ENCODE measurements around the gene WDFY4.

WDFY4 gene

DNA sequence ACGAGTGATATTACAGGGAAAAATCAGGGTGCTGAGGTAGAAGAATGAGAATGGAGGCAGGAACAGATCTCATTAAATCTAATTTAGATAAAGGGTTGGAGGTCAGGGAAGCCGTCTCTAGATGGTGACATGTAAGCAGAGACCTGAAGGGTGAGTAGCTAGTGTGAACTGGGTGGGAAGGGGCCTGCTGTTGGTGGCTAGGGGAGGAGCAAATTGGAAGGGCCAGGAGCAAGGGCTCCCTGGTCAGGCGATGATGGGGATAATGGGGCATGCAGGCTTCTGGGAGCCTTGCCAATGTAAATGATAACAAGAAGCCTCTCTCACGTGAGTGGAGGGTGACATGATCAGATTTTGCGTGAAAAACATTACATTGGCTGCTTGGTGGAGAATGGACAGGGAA is 76.3 kb downstream of the WDFY4 start:
- Histone ChIP-seq H3K4me1 (ENCODE audit: control insufficient read depth, insufficient read depth, low read depth, low read length) (no peaks in the 10 kb centered on the region), H2BK12ac (ENCODE audit: low read length in 2 of 2) (no peak overlapping the region), H2AFZ (ENCODE audit: low read depth, low read length) (no peak overlapping the region), H3K27ac (ENCODE audit: low read length, poor library complexity, severe bottlenecking) (no peak overlapping the region), H3K27me3 (ENCODE audit: control insufficient read depth in 1 of 2, insufficient read depth in 1 of 2, low read length in 2 of 2) (peaks cover 15 to 67% of the 10 kb centered on the region in 2 experiments), H4K8ac (ENCODE audit: low read length) (no peak overlapping the region), H2BK5ac (ENCODE audit: low read depth, low read length, poor library complexity, severe bottlenecking) (no peak overlapping the region), H3K14ac (ENCODE audit: low read length in 2 of 2) (no peak overlapping the region), H3K23ac (ENCODE audit: low read length in 2 of 2) (no peak overlapping the region), H3K9ac (ENCODE audit: low read length) (no peak overlapping the region), H3K36me3 (ENCODE audit: control insufficient read depth in 1 of 2, insufficient read depth in 2 of 2, low read depth in 1 of 2, low read length in 2 of 2) (no peaks in the 10 kb centered on the region), H2AK5ac (ENCODE audit: low read length, severe bottlenecking) (no peak overlapping the region), H2BK15ac (ENCODE audit: low read depth, poor library complexity, severe bottlenecking) (no peak overlapping the region), H3K9me3 (ENCODE audit: control insufficient read depth, low read length) (no peaks in the 10 kb centered on the region), H3K4me2 (ENCODE audit: low read length, poor library complexity, severe bottlenecking) (no peak overlapping the region), H2BK120ac (ENCODE audit: low read depth, low read length) (no peak overlapping the region), H3K4ac (ENCODE audit: low read depth in 1 of 2, low read length in 2 of 2) (no peak overlapping the region), H3K79me1 (replicated peaks; ENCODE audit: low read length, poor library complexity, severe bottlenecking) (no peaks in the 10 kb centered on the region), H3K18ac (ENCODE audit: low read depth in 1 of 2, low read length in 2 of 2) (no peak overlapping the region), H3K4me3 (ENCODE audit: insufficient read depth in 1 of 2, low read depth in 1 of 2, low read length in 2 of 2) (no peak overlapping the region), H4K91ac (ENCODE audit: low read length) (no peak overlapping the region)
- WGBS: 68% methylated on average over 5 of the region's 5 CpGs
- no peak for DNase-seq

GRCh38 chr10:48762064-48763042 is 77.7 kb downstream of the WDFY4 start:
- peaks cover 15 to 77% of the 10 kb centered on the region in 2 experiments for H3K27me3 ChIP-seq (ENCODE audit: control insufficient read depth in 1 of 2, insufficient read depth in 1 of 2, low read length in 2 of 2)
- H3K18ac ChIP-seq (ENCODE audit: low read depth in 1 of 2, low read length in 2 of 2): no peak overlapping the region
- no peak overlapping the region for H3K4ac ChIP-seq (ENCODE audit: low read depth in 1 of 2, low read length in 2 of 2)
- no peak overlapping the region for H2BK5ac ChIP-seq (ENCODE audit: low read depth, low read length, poor library complexity, severe bottlenecking)
- H3K79me1 ChIP-seq (replicated peaks; ENCODE audit: low read length, poor library complexity, severe bottlenecking): no peaks in the 10 kb centered on the region
- H3K14ac ChIP-seq (ENCODE audit: low read length in 2 of 2): no peak overlapping the region
- no peak overlapping the region for H2BK120ac ChIP-seq (ENCODE audit: low read depth, low read length)
- H3K4me1 ChIP-seq (ENCODE audit: control insufficient read depth, insufficient read depth, low read depth, low read length): no peaks in the 10 kb centered on the region
- no peak overlapping the region for H2BK15ac ChIP-seq (ENCODE audit: low read depth, poor library complexity, severe bottlenecking)
- H3K4me3 ChIP-seq (ENCODE audit: insufficient read depth in 1 of 2, low read depth in 1 of 2, low read length in 2 of 2): no peak overlapping the region
- no peak overlapping the region for H4K8ac ChIP-seq (ENCODE audit: low read length)
- H3K36me3 ChIP-seq (ENCODE audit: control insufficient read depth in 1 of 2, insufficient read depth in 2 of 2, low read depth in 1 of 2, low read length in 2 of 2): no peaks in the 10 kb centered on the region
- no peak overlapping the region for H2AFZ ChIP-seq (ENCODE audit: low read depth, low read length)
- H2AK5ac ChIP-seq (ENCODE audit: low read length, severe bottlenecking): no peak overlapping the region
- H3K9me3 ChIP-seq (ENCODE audit: control insufficient read depth, low read length): no peaks in the 10 kb centered on the region
- DNase-seq: no peak
- no peak overlapping the region for H3K4me2 ChIP-seq (ENCODE audit: low read length, poor library complexity, severe bottlenecking)
- H3K27ac ChIP-seq (ENCODE audit: low read length, poor library complexity, severe bottlenecking): no peak overlapping the region
- 84% methylated on average over 5 of the region's 6 CpGs for WGBS
- no peak overlapping the region for H3K9ac ChIP-seq (ENCODE audit: low read length)
- no peak overlapping the region for H4K91ac ChIP-seq (ENCODE audit: low read length)
- H2BK12ac ChIP-seq (ENCODE audit: low read length in 2 of 2): no peak overlapping the region
- no peak overlapping the region for H3K23ac ChIP-seq (ENCODE audit: low read length in 2 of 2)

- H3K4me3 ChIP-seq (ENCODE audit: insufficient read depth in 1 of 2, low read depth in 1 of 2, low read length in 2 of 2): no peak overlapping the region
- no peaks in the 10 kb centered on the region for H3K36me3 ChIP-seq (ENCODE audit: control insufficient read depth in 1 of 2, insufficient read depth in 2 of 2, low read depth in 1 of 2, low read length in 2 of 2)
- H3K18ac ChIP-seq (ENCODE audit: low read depth in 1 of 2, low read length in 2 of 2): no peak overlapping the region
- no peak overlapping the region for H3K4me2 ChIP-seq (ENCODE audit: low read length, poor library complexity, severe bottlenecking)
- no peak overlapping the region for H2BK15ac ChIP-seq (ENCODE audit: low read depth, poor library complexity, severe bottlenecking)
- H3K79me1 ChIP-seq (replicated peaks; ENCODE audit: low read length, poor library complexity, severe bottlenecking): no peaks in the 10 kb centered on the region
- no peak overlapping the region for H3K14ac ChIP-seq (ENCODE audit: low read length in 2 of 2)
- H2BK12ac ChIP-seq (ENCODE audit: low read length in 2 of 2): no peak overlapping the region
- H3K9me3 ChIP-seq (ENCODE audit: control insufficient read depth, low read length): no peaks in the 10 kb centered on the region
- no peak overlapping the region for H3K27ac ChIP-seq (ENCODE audit: low read length, poor library complexity, severe bottlenecking)
- no peak overlapping the region for H2AFZ ChIP-seq (ENCODE audit: low read depth, low read length)
- no peak overlapping the region for H3K23ac ChIP-seq (ENCODE audit: low read length in 2 of 2)
- H3K4ac ChIP-seq (ENCODE audit: low read depth in 1 of 2, low read length in 2 of 2): no peak overlapping the region
- H3K27me3 ChIP-seq (ENCODE audit: control insufficient read depth in 1 of 2, insufficient read depth in 1 of 2, low read length in 2 of 2): peaks cover 15 to 75% of the 10 kb centered on the region in 2 experiments
- no peak overlapping the region for H2BK120ac ChIP-seq (ENCODE audit: low read depth, low read length)
- no peaks in the 10 kb centered on the region for H3K4me1 ChIP-seq (ENCODE audit: control insufficient read depth, insufficient read depth, low read depth, low read length)
- no peak overlapping the region for H2BK5ac ChIP-seq (ENCODE audit: low read depth, low read length, poor library complexity, severe bottlenecking)
- WGBS: 95% methylated on average over 3 of the region's 5 CpGs
- no peak overlapping the region for H2AK5ac ChIP-seq (ENCODE audit: low read length, severe bottlenecking)
- no peak overlapping the region for H4K8ac ChIP-seq (ENCODE audit: low read length)
- no peak overlapping the region for H4K91ac ChIP-seq (ENCODE audit: low read length)
- no peak overlapping the region for H3K9ac ChIP-seq (ENCODE audit: low read length)
- DNase-seq: no peak
Measured at GRCh38 chr10:48763403-48763965, 78.8 kb downstream of the WDFY4 start.

GRCh38 chr10:48764486-48764885 is 79.8 kb downstream of the WDFY4 start:
- H3K27me3 ChIP-seq (ENCODE audit: control insufficient read depth in 1 of 2, insufficient read depth in 1 of 2, low read length in 2 of 2): peaks cover 15 to 75% of the 10 kb centered on the region in 2 experiments
- no peak overlapping the region for H3K14ac ChIP-seq (ENCODE audit: low read length in 2 of 2)
- H3K23ac ChIP-seq (ENCODE audit: low read length in 2 of 2): no peak overlapping the region
- no peak overlapping the region for H3K18ac ChIP-seq (ENCODE audit: low read depth in 1 of 2, low read length in 2 of 2)
- no peak overlapping the region for H3K9ac ChIP-seq (ENCODE audit: low read length)
- H3K36me3 ChIP-seq (ENCODE audit: control insufficient read depth in 1 of 2, insufficient read depth in 2 of 2, low read depth in 1 of 2, low read length in 2 of 2): no peaks in the 10 kb centered on the region
- no peak overlapping the region for H2AFZ ChIP-seq (ENCODE audit: low read depth, low read length)
- H2BK15ac ChIP-seq (ENCODE audit: low read depth, poor library complexity, severe bottlenecking): no peak overlapping the region
- no peak overlapping the region for H4K8ac ChIP-seq (ENCODE audit: low read length)
- 71% methylated on average over 4 of the region's 4 CpGs for WGBS
- no peaks in the 10 kb centered on the region for H3K4me1 ChIP-seq (ENCODE audit: control insufficient read depth, insufficient read depth, low read depth, low read length)
- H2BK5ac ChIP-seq (ENCODE audit: low read depth, low read length, poor library complexity, severe bottlenecking): no peak overlapping the region
- no peak overlapping the region for H2BK120ac ChIP-seq (ENCODE audit: low read depth, low read length)
- H4K91ac ChIP-seq (ENCODE audit: low read length): no peak overlapping the region
- no peak overlapping the region for H3K4me2 ChIP-seq (ENCODE audit: low read length, poor library complexity, severe bottlenecking)
- no peaks in the 10 kb centered on the region for H3K9me3 ChIP-seq (ENCODE audit: control insufficient read depth, low read length)
- H3K79me1 ChIP-seq (replicated peaks; ENCODE audit: low read length, poor library complexity, severe bottlenecking): no peaks in the 10 kb centered on the region
- no peak overlapping the region for H2AK5ac ChIP-seq (ENCODE audit: low read length, severe bottlenecking)
- H2BK12ac ChIP-seq (ENCODE audit: low read length in 2 of 2): no peak overlapping the region
- no peak overlapping the region for H3K27ac ChIP-seq (ENCODE audit: low read length, poor library complexity, severe bottlenecking)
- no peak overlapping the region for H3K4me3 ChIP-seq (ENCODE audit: insufficient read depth in 1 of 2, low read depth in 1 of 2, low read length in 2 of 2)
- no peak overlapping the region for H3K4ac ChIP-seq (ENCODE audit: low read depth in 1 of 2, low read length in 2 of 2)
- no peak for DNase-seq
